T-helper 1 cell (primary cell): ENCODE data around the gene AATF.
A peak's percentile ranks its signal among the peaks of the same experiment; 100 is the strongest.

ENCODE experiments used
- DNase-seq, 5 donors: peaks; one replicate each; pipeline ENCODE4 v3.0.0-alpha.2; 2012 to 2020

AATF gene

GRCh38 chr17:37083456-37083855 lies 134.7 kb downstream of the AATF start:
- no peak for DNase-seq

GRCh38 chr17:37084372-37084771 lies 135.6 kb downstream of the AATF start:
- no peak for DNase-seq

GRCh38 chr17:37086334-37086733 lies 137.6 kb downstream of the AATF start:
- DNase-seq: no peak

GRCh38 chr17:37086948-37087347 lies 138.2 kb downstream of the AATF start:
- DNase-seq: no peak

GRCh38 chr17:37087683-37088082 lies 138.9 kb downstream of the AATF start:
- DNase-seq: no peak

GRCh38 chr17:37088459-37088858 lies 139.7 kb downstream of the AATF start:
- peak in 1 of 5 donors; percentile 36 for DNase-seq

- DNase-seq: no peak
These were observed 140.2 kb downstream of the AATF start for GRCh38 chr17:37088913-37089312.

- DNase-seq: peak in 3 of 5 donors; percentile 6 to 86 (median 39)
These were observed 141.2 kb downstream of the AATF start for GRCh38 chr17:37089956-37090355.

GRCh38 chr17:37090941-37091340 lies 142.2 kb downstream of the AATF start:
- DNase-seq: no peak

- no peak for DNase-seq
These were observed 143.3 kb downstream of the AATF start for GRCh38 chr17:37092071-37092470.

- DNase-seq: no peak
These were observed 143.9 kb downstream of the AATF start for GRCh38 chr17:37092701-37093100.

- DNase-seq: no peak
These were observed 145.6 kb downstream of the AATF start for GRCh38 chr17:37094391-37094790.

GRCh38 chr17:37096071-37096470 lies 147.3 kb downstream of the AATF start:
- DNase-seq: no peak

GRCh38 chr17:37097154-37097553 lies 148.4 kb downstream of the AATF start:
- DNase-seq: no peak

GRCh38 chr17:37098152-37098551 lies 149.4 kb downstream of the AATF start:
- no peak for DNase-seq

- DNase-seq: no peak
These were observed 150.3 kb downstream of the AATF start for GRCh38 chr17:37098910-37099664.

GRCh38 chr17:37100231-37100630 lies 151.5 kb downstream of the AATF start:
- DNase-seq: no peak

- DNase-seq: no peak
These were observed 152.6 kb downstream of the AATF start for GRCh38 chr17:37101306-37101705.

- no peak for DNase-seq
These were observed 154.5 kb downstream of the AATF start for GRCh38 chr17:37103231-37103630.

GRCh38 chr17:37106049-37106448 lies 157.3 kb downstream of the AATF start:
- no peak for DNase-seq
